Kasumi-1 (cell line): ENCODE results near the gene PAK1IP1.
A peak's percentile ranks its signal among the peaks of the same experiment; 100 is the strongest.
"Not testable (repeated sequence)": the region's sequence is repeated elsewhere in the genome, so short reads cannot be mapped to it uniquely, and the experiment has no call there.

Source experiments
- DNase-seq, 2 experiments: peaks; one replicate each; lab custom pipeline; 2025; lab: John Stamatoyannopoulos, UW

PAK1IP1 gene, protein sequence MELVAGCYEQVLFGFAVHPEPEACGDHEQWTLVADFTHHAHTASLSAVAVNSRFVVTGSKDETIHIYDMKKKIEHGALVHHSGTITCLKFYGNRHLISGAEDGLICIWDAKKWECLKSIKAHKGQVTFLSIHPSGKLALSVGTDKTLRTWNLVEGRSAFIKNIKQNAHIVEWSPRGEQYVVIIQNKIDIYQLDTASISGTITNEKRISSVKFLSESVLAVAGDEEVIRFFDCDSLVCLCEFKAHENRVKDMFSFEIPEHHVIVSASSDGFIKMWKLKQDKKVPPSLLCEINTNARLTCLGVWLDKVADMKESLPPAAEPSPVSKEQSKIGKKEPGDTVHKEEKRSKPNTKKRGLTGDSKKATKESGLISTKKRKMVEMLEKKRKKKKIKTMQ

DNA sequence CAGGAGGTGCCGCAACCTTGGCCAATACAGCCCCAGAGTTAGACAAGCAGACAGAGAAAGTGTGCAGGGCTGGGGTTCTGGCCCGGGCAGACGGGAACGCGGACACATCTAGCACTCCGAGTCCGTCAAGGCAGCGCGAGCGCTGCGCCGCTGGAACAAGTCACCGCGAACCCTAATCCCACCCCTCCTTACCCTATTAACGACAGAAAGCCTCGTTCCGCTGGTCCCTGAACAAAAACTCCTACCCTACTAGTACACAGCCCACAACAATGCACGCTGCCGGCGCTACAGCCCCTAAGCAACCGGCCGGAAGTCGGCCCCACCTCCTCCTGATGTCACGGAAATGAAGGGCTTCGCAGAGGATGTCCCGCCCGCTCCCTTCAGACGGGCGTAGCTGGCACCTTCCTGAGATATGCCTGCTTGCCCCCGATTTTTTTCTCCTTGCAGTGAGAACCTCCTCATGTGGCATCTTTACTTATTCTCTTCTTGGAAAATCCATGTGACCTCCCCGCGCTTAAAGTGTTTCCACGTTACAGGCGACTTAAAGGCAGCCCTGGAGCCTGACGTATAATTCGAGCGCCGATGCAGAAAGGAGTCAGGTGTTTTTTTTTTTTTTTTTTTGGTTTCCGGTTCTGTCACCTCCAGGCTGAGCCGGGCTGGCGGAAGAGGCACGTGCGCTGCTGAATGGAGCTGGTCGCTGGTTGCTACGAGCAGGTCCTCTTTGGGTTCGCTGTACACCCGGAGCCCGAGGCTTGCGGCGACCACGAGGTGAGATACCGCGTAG lies at the start of gene PAK1IP1, which contains the start of gene C6orf52:
Gene PAK1IP1 (plus strand): TSS at position 671 of the 784 bp plus-strand sequence. CDS start 14 bp downstream, at position 685.
Gene C6orf52 (minus strand): TSS at position 315 of the 784 bp plus-strand sequence. CDS start 7,066 bp downstream, outside the sequence.
- peak; percentile 95 for DNase-seq

DNA sequence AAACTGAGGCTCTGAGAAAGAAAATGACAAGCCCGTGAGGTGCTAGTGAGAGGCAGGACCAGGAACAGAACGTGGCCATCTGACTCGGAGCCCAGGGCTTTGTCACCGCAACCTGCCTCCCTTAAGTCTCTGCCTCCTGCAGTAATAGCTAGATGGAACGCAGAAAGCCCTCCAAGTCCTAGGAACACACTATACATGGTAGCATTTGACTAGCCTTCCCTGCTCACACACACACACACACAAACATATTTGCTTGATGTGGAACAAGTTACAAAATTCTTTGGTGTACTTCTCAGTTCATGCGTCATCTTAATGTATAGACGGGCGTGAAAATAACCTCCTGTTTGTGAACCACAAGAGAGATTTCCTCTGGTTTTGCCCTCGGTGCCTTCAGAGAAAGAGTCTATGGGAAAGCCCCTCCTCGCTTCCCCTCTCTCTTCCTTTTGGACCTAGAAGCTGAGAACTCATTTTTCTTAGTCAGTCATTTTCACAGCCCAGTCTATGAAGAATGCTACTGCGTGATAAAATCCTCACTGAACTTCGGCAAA lies 39.2 kb upstream of the PAK1IP1 start:
- DNase-seq: no peak

- DNase-seq: no peak
Observed at GRCh38 chr6:10658910-10659698, 35.7 kb upstream of the PAK1IP1 start.

DNA sequence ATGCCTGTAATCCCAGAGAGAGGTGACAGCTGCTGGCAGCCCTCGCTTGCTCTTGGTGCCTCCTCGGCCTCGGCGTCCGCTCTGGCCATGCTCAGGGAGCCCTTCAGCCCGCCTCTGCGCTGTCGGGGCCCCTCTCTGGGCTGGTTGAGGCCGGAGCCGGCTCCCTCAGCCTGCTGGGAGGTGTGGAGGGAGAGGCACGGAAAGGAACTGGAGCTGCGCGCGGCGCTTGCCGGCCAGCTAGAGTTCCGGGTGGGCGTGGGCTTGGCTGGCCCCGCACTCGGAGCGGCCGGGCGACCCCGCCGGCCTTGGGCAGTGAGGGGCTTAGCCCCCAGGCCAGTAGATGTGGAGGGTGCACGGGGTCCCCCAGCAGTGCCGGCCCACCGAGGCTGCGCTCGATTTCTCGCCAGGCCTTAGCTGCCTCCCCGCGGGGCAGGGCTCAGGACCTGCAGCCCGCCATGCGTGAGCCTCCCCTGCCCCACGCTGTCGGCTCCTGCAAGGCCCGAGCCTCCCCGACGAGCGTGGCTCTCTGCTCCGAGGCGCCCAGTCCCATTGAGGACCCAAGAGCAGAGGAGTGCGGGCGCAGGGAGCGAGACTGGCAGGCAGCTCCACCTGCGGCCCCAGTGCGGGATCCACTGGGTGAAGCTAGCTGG lies 34.9 kb upstream of the PAK1IP1 start:
- DNase-seq: no peak

GRCh38 chr6:10660431-10661191 lies 34.2 kb upstream of the PAK1IP1 start:
- DNase-seq: not testable (repeated sequence)

GRCh38 chr6:10662207-10662606 lies 32.6 kb upstream of the PAK1IP1 start:
- no peak for DNase-seq

DNA sequence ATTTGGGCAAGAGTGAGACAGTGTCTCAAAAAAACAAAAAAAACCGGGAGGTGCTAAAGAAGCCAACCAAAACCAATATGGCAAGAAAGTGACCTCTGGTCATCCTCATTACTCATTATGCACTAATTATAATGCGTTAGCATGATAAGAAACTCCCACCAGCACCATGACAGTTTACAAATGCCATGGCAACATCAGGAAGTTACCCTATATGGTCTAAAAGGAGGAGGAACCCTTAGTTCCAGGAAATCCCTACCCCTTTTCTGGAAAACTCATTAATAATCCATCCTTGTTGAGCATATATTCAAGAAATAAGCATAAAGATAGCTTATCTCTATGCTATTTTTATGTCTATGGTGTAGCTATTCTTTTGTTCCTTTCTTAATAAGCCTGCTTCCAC lies 32.0 kb upstream of the PAK1IP1 start:
- DNase-seq: no peak

DNA sequence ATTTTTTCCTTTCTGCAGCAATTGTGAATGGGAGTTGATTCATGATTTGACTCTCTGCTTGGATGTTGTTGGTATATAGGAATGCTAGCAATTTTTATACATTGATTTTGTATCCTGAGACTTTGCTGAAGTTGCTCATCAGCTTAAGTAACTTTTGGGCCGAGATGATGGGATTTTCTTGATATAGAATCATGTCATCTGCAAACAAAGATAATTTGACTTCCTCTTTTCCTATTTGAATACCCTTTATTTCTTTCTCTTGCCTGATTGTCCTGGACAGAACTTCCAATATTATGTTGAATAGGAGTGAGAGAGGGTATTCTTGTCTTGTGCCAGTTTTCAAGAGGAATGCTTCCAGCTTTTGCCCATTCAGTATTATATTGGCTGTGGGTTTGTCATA lies 29.2 kb upstream of the PAK1IP1 start:
- not testable (repeated sequence) for DNase-seq

- no peak for DNase-seq
Observed at GRCh38 chr6:10668126-10668917, 26.4 kb upstream of the PAK1IP1 start.

GRCh38 chr6:10676403-10676802 lies 18.4 kb upstream of the PAK1IP1 start:
- no peak for DNase-seq

DNA sequence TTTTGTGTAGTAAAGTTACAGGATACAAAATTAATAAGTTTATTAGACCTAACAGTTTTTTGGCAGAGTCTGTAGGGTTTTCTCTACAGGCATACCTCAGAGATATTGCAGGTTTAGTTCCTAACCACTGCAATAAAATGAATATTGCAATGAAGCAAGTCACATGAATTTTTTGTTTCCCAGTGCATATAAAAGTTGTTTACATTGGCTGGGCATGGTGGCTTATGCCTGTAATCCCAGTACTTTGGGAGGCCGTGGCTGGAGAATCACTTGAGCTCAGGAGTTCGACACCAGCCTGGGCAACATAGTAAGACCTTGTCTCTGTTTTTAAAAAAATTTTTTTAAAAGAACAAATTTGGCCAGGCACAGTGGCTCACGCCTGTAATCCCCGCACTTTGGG lies 16.3 kb upstream of the PAK1IP1 start:
- no peak for DNase-seq

- no peak for DNase-seq
Observed at GRCh38 chr6:10681795-10682194, 13.0 kb upstream of the PAK1IP1 start.

DNA sequence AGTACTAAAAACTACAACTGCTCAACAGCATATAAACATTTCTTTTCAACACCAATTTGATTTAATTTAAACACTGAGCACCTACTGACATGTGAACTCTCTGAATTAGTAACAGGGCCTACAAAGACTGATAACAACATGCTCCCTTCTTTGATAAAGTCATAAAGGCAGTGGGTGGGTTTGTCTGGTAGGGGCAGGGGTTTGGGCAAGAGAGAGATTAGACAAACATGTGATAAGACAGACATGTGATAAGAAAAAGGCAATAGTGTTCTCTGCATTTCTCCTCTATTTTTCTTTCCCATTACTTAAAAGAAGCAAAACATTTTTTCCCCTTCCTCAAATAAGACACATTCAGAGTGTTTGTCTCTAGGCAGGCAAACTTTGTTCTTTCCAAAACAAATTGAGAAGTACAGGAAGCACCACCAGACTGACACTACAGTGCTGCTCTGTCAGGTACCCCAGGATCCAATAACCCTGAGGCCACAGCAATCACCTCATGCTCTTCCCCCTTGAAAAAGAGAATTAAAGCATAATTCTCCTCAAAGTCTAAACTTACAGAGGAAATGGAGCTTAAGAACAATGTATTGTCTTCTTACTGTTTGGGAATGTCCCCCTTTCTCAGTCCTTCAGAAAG lies 12.3 kb upstream of the PAK1IP1 start:
- DNase-seq: no peak

DNA sequence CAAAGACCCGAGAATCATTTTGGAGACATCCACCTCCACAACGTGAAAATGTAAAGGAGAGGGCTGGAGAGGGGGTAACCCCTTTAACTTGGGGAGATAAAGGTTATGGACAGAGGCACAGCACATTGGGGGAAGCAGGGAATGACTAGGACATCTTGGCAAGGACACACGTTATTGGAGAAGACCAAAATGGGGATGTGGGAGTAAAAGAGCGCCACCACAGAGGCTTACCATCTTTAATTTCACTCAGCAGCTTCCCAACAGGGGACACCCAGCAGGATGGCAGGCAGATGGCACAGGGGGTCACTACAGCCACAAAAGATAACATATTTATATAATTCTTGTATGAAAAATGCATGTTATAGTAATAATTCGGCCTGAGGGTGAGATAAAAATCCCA lies 10.2 kb upstream of the PAK1IP1 start:
- DNase-seq: no peak

DNA sequence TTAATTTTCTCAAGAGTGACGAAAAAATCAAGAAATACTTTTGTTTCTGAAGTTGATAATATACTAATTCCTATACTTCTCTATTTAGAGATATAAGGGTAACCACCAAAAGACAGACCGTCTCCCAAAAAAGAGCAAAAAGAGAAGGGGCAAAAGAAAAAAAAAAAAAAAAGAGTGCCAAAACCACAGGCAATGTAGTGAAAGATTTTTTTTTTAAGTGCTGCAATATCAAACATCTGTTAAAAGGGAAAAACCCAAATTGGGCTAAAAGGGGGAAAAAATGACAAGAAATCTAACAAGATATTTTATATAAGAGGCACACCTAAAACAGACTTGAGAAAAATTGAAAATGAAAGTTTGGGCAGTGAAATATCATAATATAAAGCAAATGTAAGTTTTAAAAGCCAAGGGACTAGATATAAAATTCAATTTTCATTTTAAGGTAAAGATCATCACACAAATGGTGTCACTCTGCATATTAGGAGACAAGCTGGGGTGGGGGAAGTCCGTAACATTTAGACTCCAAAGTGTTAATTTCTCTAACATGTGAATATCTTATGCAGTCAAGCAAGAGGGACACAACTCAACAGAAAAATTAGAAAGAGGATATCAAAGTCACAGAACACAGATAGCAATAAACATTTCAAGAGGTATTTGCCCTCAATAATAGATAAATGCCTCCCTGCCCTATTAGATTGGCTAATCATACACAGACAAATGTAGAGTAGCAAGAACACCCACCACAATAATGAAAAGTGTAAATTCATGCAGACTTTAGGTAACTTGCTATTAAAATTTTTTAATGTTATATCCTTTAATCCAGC lies 9.5 kb upstream of the PAK1IP1 start:
- DNase-seq: no peak

DNA sequence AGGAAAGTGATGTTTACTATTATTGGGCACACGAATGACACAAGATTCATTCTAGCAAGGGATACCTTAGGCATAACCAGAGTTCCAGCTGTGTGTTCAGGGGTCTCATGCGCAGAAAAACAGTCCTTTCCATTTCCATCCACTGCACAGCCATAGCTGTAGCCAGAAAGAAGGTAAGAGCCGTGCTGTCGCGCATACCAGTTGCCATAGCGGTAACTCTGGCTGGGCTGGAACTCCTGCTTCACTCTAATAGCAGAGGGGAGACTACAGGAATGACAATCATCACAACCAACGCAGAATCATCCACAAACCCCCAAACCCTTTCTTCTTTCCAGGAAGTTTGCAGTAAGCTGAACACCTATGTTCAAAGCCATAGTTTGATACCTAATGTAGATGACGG lies 7.9 kb upstream of the PAK1IP1 start:
- DNase-seq: no peak

GRCh38 chr6:10687582-10687981 lies 7.2 kb upstream of the PAK1IP1 start:
- no peak for DNase-seq

DNA sequence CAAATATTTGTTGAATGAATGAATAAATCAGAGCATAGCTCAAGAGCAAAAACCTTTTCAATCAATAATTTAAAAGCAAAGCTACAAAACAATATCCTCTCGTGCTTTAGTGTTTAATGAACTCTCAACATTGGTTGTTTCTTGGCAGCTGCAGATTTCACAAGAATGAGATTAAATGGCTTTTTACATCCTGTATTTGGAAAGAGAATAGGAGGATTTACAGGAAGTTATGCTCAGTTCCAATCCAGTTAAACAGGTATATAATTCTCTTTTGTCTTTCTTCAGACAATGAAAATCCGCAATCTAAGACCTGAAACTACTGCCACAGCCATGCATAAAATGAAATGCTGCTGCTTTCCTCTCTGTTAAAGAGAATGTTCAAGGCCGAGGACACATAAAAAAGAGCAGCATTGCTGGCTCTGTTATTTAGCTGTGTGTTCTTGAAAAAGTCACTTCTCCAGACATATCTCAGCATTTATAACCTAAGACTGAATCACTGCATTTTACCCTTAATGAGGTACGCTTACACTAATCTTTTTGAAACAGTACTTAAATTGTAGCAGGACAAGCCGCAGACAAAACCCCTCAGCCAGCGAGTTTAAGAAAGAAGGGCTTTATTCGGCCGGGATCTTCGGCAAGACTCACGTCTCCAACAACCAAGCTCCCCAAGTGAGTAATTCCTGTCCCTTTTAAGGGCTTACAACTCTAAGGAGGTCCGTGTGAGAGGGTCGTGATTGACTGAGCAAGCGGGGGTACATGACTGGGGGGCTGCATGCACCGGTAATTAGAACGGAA lies 3.9 kb upstream of the PAK1IP1 start:
- DNase-seq: no peak
